ENCODE data around the gene SLC44A1.

- TF ChIP-seq, protein P1, sequence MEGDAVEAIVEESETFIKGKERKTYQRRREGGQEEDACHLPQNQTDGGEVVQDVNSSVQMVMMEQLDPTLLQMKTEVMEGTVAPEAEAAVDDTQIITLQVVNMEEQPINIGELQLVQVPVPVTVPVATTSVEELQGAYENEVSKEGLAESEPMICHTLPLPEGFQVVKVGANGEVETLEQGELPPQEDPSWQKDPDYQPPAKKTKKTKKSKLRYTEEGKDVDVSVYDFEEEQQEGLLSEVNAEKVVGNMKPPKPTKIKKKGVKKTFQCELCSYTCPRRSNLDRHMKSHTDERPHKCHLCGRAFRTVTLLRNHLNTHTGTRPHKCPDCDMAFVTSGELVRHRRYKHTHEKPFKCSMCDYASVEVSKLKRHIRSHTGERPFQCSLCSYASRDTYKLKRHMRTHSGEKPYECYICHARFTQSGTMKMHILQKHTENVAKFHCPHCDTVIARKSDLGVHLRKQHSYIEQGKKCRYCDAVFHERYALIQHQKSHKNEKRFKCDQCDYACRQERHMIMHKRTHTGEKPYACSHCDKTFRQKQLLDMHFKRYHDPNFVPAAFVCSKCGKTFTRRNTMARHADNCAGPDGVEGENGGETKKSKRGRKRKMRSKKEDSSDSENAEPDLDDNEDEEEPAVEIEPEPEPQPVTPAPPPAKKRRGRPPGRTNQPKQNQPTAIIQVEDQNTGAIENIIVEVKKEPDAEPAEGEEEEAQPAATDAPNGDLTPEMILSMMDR (conservative IDR thresholded peaks at IDR 0.05; ENCODE audit: low read length), result no peak
- no peak for TF ChIP-seq EZH2phosphoT487 (IDR thresholded peaks at IDR 0.05; ENCODE audit: borderline replicate concordance, low read depth, low read length)
These were observed 74.3 kb downstream of the SLC44A1 start for GRCh38 chr9:105318729-105319191.

Measured in OCI-LY7 (cell line).